Measurements from ENCODE around the gene WAS.
"Not testable (repeated sequence)": the region's sequence is repeated elsewhere in the genome, so short reads cannot be mapped to it uniquely, and the experiment has no call there.

The WAS gene
- 45.1 to 49.0 reads per million in 2 donors for total RNA-seq

GRCh38 chrX:48683411-48683982, at the start of gene WAS:
WAS (plus strand) TSS chrX:48683799; CDS start chrX:48683854, 55 bp downstream.
- DNase-seq = peak; percentile 7

- DNase-seq = no peak
Measured at GRCh38 chrX:48636301-48636700, 47.3 kb upstream of the WAS start.

GRCh38 chrX:48636776-48637175, 46.8 kb upstream of the WAS start:
- no peak for DNase-seq

DNA sequence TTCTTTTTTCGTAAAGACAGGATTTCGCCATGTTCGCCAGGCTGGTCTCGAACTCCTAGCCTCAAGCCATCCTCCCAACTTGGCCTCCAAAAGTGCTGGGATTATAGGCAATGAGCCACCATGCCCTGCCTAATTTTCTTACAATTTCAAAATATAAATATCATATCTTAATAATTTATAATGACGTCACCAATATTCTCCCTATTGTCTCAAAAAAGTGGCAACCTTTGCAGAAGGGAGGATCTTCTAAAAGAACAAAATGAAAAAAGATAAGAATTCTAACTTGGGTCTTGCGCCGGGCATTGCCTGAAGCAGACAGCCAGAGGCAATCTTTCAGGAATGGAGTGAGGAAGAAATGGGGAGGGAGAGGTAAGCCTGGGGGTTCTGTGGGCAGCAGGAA, 37.9 kb upstream of the WAS start:
- DNase-seq = no peak

DNA sequence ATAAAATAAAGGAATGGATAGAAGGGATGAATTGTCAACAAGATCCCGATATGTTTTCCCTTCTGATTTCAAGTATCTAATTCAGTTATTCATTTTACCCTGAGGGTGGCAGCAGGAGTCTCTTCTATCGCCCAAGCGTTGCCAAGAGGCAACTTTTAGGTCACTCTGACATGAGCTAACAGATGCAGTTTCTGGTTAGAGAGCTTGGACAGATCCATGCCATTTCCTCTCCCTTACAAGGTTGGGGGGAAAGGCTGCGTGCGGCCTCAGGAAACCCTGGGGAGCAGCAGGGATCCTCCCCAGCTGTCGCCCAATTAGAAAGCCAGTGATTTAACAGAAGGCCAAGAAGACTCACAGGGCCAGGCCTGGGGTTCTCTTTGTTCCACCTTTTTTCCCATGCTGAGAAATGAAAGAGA, 35.3 kb upstream of the WAS start:
- peak; percentile 4 for DNase-seq

GRCh38 chrX:48649102-48649501, 34.5 kb upstream of the WAS start:
- DNase-seq = no peak

DNA sequence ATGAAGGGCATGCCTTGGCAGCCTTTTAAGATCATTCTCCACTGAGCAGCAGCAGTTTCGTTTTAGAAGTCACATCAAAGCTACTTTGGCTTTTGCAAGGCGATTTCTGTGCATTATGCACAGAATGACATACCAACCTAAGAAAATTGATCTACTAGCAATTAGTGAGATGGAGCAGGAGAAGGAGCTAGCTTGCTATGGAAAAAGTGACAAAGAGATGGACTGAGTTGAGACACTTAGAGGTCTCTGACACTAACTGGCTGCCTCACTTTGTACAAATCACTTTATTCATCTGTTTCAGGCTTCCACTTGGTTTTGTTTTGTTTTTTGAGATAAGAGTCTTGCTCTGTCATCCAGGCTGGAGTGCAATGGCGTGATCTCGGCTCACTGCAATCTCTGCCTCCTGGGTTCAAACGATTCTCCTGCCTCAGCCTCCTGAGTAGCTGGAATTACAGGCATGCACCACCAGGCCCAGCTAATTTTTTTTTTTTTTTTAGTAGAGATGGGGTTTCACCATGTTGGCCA, 31.5 kb upstream of the WAS start:
- not testable (repeated sequence) for DNase-seq

DNA sequence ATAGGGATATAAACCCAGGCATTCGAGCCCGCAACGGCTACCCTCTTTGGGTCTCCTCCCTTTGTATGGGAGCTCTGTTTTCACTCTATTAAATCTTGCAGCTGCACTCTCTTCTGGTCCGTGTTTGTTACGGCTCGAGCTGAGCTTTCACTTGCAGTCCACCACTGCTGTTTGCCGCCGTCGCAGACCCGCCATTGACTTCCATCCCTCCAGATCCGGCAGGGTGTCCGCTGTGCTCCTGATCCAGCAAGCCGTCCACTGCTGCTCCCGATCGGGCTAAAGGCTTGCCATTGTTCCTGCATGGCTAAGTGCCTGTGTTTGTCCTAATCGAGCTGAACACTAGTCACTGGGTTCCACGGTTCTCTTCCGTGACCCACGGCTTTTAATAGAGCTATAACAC, 28.9 kb upstream of the WAS start:
- not testable (repeated sequence) for DNase-seq

DNA sequence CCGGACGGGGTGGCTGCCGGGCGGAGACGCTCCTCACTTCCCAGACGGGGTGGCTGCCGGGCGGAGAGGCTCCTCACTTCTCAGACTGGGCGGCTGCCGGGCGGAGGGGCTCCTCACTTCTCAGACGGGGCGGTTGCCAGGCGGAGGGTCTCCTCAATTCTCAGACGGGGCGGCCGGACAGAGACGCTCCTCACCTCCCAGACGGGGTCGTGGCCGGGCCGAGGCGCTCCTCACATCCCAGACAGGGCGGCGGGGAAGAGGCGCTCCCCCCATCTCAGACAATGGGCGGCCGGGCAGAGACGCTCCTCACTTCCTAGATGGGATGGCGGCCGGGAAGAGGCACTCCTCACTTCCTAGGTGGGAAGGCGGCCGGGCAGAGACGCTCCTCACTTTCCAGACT, 23.9 kb upstream of the WAS start:
- not testable (repeated sequence) for DNase-seq

DNA sequence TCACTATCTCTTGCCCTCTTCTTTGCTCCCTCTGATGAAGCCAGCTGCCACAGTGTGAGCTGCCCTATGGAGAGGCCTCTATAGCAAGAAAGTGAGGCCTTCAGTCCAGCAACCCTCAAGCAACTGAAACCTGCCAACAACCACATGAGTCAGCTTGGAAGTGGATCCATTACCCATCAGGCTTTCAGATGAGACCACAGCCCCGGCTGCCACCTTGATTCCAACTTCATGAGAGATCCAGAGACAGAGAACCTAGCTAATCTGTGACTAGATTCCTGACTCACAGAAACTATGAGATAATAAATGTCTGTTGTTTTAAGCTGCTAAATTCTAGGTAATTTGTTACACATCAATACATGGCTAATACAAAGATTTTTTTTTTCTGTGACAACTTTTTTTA, 20.4 kb upstream of the WAS start:
- DNase-seq = no peak

DNA sequence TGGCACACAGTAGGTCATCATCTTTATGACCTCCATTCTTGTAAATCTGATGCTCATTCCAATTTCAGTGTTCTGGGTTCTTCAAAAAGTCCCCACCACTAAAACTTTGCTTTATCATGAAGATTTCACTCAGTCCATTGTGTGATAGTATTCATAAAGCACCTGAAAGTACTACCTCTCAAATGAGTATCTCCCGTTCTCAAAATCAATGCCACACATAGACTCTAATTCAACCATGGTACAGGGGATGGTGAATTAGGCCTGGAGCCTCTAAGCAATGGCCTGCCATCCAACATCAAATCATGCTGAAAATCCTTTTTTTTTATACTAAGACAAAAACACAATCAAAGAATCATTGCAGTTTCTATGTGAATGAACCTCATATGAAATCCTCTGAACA, 19.4 kb upstream of the WAS start:
- DNase-seq = no peak

GRCh38 chrX:48665991-48666390, 17.6 kb upstream of the WAS start:
- DNase-seq = no peak

GRCh38 chrX:48666649-48667048, 16.9 kb upstream of the WAS start:
- no peak for DNase-seq

GRCh38 chrX:48667509-48667908, 16.1 kb upstream of the WAS start:
- no peak for DNase-seq

DNA sequence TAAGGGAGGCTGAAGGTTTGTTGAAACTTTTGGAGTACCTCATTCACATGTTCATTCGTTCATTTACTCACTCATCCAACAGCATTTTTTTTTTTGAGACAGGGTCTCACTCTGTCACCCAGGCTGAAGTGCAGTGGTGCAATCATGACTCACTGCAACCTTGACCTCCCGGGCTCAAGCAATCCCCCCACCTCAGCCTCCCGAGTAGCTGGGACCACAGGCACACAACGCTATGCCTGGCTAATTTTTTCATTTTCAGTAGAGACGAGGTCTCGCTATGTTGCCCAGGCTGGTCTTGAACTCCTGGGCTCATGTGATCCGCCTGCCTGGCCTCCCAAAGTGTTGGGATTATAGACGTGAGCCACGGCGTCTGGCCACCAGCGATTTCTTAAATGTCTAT, 15.4 kb upstream of the WAS start:
- not testable (repeated sequence) for DNase-seq

GRCh38 chrX:48676106-48676892, 7.3 kb upstream of the WAS start:
- peak; percentile 80 for DNase-seq

- DNase-seq = peak; percentile 11
Measured at GRCh38 chrX:48676893-48677270, 6.7 kb upstream of the WAS start.

DNA sequence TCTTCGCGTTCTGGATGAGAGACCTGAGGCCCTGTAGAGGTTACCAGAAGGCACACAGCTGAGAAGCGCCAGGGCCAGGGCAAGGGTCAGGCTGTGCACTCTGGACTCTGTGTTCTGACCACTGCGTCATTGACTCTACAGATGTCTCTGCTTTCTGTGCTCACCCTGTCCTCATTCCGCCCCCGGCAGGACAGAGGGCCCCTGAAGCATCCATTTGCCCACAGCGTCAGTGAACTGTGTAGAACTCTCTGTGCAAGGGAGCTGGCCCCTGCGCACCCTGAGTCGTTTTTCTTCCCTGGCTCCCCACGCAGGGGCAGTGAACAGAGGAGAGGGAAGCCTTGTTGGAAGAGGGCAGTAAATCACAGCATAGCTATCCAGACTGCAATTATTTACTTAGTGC, 6.1 kb upstream of the WAS start:
- DNase-seq = no peak

DNA sequence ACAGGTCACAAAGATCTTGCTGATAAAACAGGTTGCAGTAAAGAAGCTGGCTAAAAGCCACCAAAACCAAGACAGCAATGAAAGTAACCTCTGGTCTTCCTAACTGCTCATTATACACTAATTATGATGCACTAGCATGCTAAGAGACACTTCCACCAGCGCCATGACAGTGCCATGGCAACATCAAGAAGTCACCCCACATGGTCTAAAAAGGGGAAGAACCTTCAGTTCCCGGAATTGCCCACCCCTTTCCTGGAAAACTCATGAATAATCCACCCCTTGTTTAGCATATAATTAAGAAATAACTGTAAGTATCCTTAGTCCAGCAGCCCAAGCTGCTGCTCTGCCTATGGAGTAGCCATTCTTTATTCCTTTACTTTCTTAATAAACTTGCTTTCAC, 3.1 kb upstream of the WAS start:
- not testable (repeated sequence) for DNase-seq

DNA sequence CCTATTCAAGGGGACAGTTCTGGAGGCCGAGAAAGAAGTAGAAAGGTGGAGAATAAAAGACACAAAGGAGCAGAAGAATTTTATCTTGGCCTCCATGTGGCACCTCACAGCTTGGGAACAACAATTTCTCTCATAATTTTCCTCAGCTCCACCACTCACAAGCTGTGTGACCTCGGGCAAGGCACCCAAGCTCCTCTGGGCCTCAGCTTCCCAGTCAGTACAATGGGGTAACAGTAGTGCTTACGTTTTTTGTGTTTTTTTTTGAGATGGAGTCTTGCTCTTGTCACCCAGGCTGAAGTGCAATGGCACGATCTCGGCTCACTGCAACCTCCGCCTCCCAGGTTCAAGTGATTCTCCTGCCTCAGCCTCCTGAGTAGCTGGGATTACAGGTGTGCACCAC, 2.7 kb upstream of the WAS start:
- not testable (repeated sequence) for DNase-seq

DNA sequence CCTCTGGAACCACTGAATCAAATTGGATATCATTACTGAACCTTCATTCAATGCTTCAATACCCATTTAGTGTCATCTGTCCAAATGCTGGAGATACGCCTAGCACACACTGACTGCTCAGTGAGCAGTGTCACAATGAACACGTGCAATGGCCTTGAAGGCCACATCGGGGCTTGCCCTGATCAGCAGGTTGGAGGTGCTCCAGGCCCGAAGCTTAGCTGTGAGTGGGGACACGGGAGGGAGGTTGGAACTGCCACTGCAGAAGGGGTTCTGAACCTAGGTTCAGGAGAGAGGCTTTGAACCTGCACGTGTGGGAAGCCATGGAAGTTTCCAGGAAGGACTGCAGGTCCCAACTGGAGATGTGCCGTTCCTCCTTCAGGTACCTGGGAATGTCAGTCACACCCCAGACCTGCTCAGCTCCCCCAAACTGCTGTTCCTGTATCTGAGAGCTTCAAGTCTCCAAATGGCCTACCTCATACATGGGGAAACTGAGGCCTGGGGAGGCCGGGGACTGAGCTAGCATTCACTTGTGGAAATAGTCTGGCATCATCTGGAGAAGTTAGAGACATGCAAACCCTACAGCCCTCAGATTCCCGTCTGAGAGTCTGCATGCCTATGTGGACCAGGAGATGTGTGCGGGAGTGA, 1.9 kb upstream of the WAS start:
- DNase-seq = no peak

DNA sequence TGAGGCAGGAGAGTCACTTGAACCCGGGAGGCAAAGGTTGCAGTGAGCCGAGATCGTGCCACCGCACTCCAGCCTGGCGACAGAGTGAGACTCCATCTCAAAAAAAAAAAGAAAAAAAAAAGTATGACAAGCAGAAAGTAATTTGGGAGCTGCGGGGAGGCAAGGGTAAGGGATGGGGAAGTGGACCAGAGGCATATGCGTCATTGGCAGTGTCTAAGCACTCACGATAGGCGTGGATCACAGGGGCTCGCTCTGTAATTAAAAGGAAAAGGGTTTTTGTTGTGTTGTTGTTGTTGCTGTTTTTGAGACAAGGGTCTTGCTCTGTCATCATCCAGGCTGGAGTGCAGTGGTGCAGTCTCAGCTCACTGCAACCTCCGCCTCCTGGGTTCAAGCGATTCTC, 804 bp upstream of the WAS start:
- DNase-seq = not testable (repeated sequence)

GRCh38 chrX:48684134-48684533, 535 bp downstream of the WAS start:
- no peak for DNase-seq

- DNase-seq = no peak
Measured at GRCh38 chrX:48685416-48685815, 1.8 kb downstream of the WAS start.

Data from T-helper 9 cell (primary cell).